DND-41 (cell line): ENCODE data around the gene DYRK1A.
A peak's percentile ranks its signal among the peaks of the same experiment; 100 is the strongest.

Source experiments
- ATAC-seq: fragments of 200-7000 bp; cut with Tn5 transposase; 3 replicates; pipeline ENCODE4 v1.9.1; 2021; ENCODE audit warnings: low read depth; ENCODE audit not compliant: insufficient read depth
- DNase-seq: peaks from one replicate; pipeline ENCODE4 v3.0.0-alpha.2; 2020
- H2AFZ ChIP-seq: 2 replicates; pipeline ENCODE4 v1.6.0; 2012; ENCODE audit warnings: low read depth, low read length
- H3K27ac ChIP-seq: 2 replicates; pipeline ENCODE4 v1.5.1; 2012; ENCODE audit warnings: low read length, inconsistent platforms
- H3K27me3 ChIP-seq: fragments of 200-600 bp; sonication (generic); 2 replicates; pipeline ENCODE4 v1.6.0; 2012; ENCODE audit warnings: low read length, mild to moderate bottlenecking, inconsistent platforms; ENCODE audit not compliant: insufficient read depth, poor library complexity
- H3K36me3 ChIP-seq: 2 replicates; pipeline ENCODE4 v1.5.1; 2012; ENCODE audit warnings: low read length, inconsistent platforms; ENCODE audit not compliant: insufficient read depth
- H3K4me1 ChIP-seq: 2 replicates; pipeline ENCODE4 v1.5.1; 2012; ENCODE audit warnings: mild to moderate bottlenecking, low read length; ENCODE audit not compliant: insufficient read depth
- H3K4me2 ChIP-seq: 2 replicates; pipeline ENCODE4 v1.6.0; 2012; ENCODE audit warnings: mild to moderate bottlenecking, moderate library complexity, low read length, inconsistent platforms; ENCODE audit not compliant: insufficient read depth
- H3K4me3 ChIP-seq, 2 experiments: fragments of 200-600 bp in 1 of 2; shearing (Covaris generic) in 1 of 2; 2 replicates each; pipeline ENCODE4 v1.5.1; 2012 to 2016; ENCODE audit warnings: inconsistent platforms in 2 of 2, low read length in 2 of 2, mild to moderate bottlenecking in 2 of 2, low read depth in 1 of 2, moderate library complexity in 1 of 2
- H3K79me2 ChIP-seq: 2 replicates; pipeline ENCODE4 v1.6.0; 2012; ENCODE audit warnings: low read length, inconsistent platforms; ENCODE audit not compliant: insufficient read depth
- H3K9ac ChIP-seq: 2 replicates; pipeline ENCODE4 v1.6.0; 2012; ENCODE audit warnings: low read depth, mild to moderate bottlenecking, inconsistent platforms, low read length, moderate library complexity
- H3K9me3 ChIP-seq: 2 replicates; pipeline ENCODE4 v1.5.1; 2012; ENCODE audit warnings: low read length, moderate library complexity, mild to moderate bottlenecking, inconsistent platforms; ENCODE audit not compliant: insufficient read depth, severe bottlenecking
- H4K20me1 ChIP-seq: 2 replicates; pipeline ENCODE4 v1.6.0; 2012; ENCODE audit warnings: low read length; ENCODE audit not compliant: insufficient read depth
- EZH2 ChIP-seq: IDR thresholded peaks from 3 replicates; pipeline ENCODE4 v1.6.1; 2012; ENCODE audit warnings: borderline replicate concordance, low read depth, mild to moderate bottlenecking, moderate library complexity, low read length, inconsistent platforms; ENCODE audit not compliant: severe bottlenecking
- TF ChIP-seq, protein P1 (sequence below): IDR thresholded peaks from 2 replicates; pipeline ENCODE4 v1.5.1; 2012; ENCODE audit warnings: borderline replicate concordance, low read length, moderate library complexity, mild to moderate bottlenecking; ENCODE audit not compliant: poor library complexity, severe bottlenecking; ENCODE audit errors: extremely low read depth

The DYRK1A gene

DNA sequence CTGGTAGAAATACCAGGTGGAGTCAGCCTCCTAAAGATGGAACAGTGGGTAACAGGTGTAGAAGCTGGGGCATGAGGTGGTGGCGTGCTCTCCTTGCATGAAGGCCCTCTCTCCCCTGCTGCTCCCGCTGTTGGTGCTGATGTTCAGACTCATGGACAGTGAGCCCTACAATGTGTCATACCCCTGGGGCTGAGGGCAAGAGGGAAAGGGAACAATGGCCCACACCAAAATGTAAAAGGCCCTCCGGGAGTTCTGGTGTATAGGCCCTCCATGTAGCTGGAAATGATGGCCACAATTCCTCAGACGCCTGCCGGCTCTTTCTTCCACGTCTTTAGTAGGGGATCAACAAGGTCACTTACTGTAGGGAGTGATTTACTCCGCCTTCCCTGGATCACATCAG lies 194.9 kb downstream of the DYRK1A start:
- Histone ChIP-seq H3K4me1 (peaks cover 32% of the 10 kb centered on the region), H3K9ac (no peak overlapping the region), H2AFZ (no peak overlapping the region), H3K36me3 (no peaks in the 10 kb centered on the region), H4K20me1 (no peaks in the 10 kb centered on the region), H3K9me3 (no peaks in the 10 kb centered on the region), H3K79me2 (no peaks in the 10 kb centered on the region; the same call in 1 of the 2 replicates), H3K27me3 (no peaks in the 10 kb centered on the region), H3K4me3 (no peak overlapping the region), H3K27ac (no peak overlapping the region), H3K4me2 (no peak overlapping the region)
- ATAC-seq = no peak
- TF ChIP-seq EZH2 = no peak
- TF ChIP-seq, protein P1, sequence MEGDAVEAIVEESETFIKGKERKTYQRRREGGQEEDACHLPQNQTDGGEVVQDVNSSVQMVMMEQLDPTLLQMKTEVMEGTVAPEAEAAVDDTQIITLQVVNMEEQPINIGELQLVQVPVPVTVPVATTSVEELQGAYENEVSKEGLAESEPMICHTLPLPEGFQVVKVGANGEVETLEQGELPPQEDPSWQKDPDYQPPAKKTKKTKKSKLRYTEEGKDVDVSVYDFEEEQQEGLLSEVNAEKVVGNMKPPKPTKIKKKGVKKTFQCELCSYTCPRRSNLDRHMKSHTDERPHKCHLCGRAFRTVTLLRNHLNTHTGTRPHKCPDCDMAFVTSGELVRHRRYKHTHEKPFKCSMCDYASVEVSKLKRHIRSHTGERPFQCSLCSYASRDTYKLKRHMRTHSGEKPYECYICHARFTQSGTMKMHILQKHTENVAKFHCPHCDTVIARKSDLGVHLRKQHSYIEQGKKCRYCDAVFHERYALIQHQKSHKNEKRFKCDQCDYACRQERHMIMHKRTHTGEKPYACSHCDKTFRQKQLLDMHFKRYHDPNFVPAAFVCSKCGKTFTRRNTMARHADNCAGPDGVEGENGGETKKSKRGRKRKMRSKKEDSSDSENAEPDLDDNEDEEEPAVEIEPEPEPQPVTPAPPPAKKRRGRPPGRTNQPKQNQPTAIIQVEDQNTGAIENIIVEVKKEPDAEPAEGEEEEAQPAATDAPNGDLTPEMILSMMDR = no peak
- no peak for DNase-seq

GRCh38 chr21:37561941-37562919 lies 195.7 kb downstream of the DYRK1A start:
- Histone ChIP-seq H4K20me1 (no peaks in the 10 kb centered on the region), H3K79me2 (no peaks in the 10 kb centered on the region; the same call in 1 of the 2 replicates), H3K36me3 (no peaks in the 10 kb centered on the region), H3K27ac (no peak overlapping the region), H3K27me3 (no peaks in the 10 kb centered on the region), H3K9me3 (no peaks in the 10 kb centered on the region), H2AFZ (no peak overlapping the region), H3K9ac (peak overlapping the region; percentile 66; the same call in 1 of the 2 replicates), H3K4me2 (peak overlapping the region; percentile 95), H3K4me1 (peaks cover 32% of the 10 kb centered on the region), H3K4me3 (no peak overlapping the region)
- DNase-seq (no peak), ATAC-seq (no peak)
- TF ChIP-seq EZH2 = no peak
- TF ChIP-seq, protein P1 = no peak

- H2AFZ ChIP-seq = peak overlapping the region; percentile 96
- ATAC-seq = peak; percentile 23
Measured at GRCh38 chr21:37562920-37563640, 196.5 kb downstream of the DYRK1A start.

More at GRCh38 chr21:37562920-37563640, 196.5 kb downstream of the DYRK1A start:
- H4K20me1 ChIP-seq = no peaks in the 10 kb centered on the region
- H3K4me3 ChIP-seq = peak overlapping the region; percentile 33 to 78; a peak in 3 of 4 replicates
- H3K36me3 ChIP-seq = no peaks in the 10 kb centered on the region
- DNase-seq = no peak
- peaks cover 32% of the 10 kb centered on the region for H3K4me1 ChIP-seq
- H3K4me2 ChIP-seq = peak overlapping the region; percentile 95
- H3K9me3 ChIP-seq = no peaks in the 10 kb centered on the region
- H3K79me2 ChIP-seq = no peaks in the 10 kb centered on the region; the same call in 1 of the 2 replicates
- H3K9ac ChIP-seq = peak overlapping the region; percentile 66
- H3K27me3 ChIP-seq = no peaks in the 10 kb centered on the region
- peak overlapping the region; percentile 82 for H3K27ac ChIP-seq
- no peak for TF ChIP-seq EZH2
- TF ChIP-seq, protein P1 = no peak
